Cardiac atrium fibroblast (primary cell): Measurements from ENCODE around the gene PRSS48. TPM values are rescaled to one million over a fixed set of nuclear protein-coding genes. Genes with fewer than 3 reads are reported as not detected.

Experiments used
- total RNA-seq: library from RNA; depleted of rRNA; stranded (reverse); fragments of >200 nt; gene quantifications from 2 replicates; pipeline ENCODE4 v1.2.3, GENCODE V29; 2015

The PRSS48 gene, protein sequence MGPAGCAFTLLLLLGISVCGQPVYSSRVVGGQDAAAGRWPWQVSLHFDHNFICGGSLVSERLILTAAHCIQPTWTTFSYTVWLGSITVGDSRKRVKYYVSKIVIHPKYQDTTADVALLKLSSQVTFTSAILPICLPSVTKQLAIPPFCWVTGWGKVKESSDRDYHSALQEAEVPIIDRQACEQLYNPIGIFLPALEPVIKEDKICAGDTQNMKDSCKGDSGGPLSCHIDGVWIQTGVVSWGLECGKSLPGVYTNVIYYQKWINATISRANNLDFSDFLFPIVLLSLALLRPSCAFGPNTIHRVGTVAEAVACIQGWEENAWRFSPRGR
- not detected in 2 replicates for total RNA-seq

DNA sequence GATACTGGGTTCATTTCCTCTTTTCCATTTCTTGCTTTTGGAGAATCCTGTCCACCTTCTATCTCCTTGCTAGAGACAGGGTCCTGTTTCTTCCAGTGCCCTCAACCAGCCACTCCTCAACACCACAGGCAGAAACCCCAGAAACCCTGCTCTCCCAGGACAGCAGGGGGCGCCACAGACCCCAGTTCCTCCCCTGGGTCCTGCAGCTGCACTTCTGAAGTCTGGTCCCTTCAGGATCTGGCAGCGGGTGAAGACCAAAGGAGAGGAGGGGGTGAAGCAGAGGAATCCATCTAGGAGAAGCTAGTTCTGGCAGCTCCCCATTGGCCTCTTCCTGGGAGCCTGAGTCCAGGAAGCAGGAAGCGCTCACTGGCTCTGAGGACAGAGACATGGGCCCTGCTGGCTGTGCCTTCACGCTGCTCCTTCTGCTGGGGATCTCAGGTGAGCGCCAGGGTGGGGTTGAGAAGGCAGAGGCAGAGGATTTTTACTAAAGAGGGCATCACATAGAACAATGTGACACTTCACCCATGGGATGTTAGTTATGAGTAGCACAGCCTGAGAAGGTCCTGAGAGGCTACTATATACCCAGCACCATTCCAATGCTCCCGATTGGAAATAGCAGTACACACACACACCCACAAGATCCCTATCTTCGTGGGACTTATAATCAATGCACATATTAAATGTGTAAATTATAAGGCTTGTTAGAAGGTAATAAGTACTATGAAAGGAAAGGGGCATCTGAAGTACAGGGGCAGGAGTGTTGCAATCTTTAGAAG, at the start of gene PRSS48:
Gene PRSS48, plus strand, starts transcription at position 375 of the 776 bp plus-strand sequence. Its CDS starts 12 bp downstream, at position 387.

DNA sequence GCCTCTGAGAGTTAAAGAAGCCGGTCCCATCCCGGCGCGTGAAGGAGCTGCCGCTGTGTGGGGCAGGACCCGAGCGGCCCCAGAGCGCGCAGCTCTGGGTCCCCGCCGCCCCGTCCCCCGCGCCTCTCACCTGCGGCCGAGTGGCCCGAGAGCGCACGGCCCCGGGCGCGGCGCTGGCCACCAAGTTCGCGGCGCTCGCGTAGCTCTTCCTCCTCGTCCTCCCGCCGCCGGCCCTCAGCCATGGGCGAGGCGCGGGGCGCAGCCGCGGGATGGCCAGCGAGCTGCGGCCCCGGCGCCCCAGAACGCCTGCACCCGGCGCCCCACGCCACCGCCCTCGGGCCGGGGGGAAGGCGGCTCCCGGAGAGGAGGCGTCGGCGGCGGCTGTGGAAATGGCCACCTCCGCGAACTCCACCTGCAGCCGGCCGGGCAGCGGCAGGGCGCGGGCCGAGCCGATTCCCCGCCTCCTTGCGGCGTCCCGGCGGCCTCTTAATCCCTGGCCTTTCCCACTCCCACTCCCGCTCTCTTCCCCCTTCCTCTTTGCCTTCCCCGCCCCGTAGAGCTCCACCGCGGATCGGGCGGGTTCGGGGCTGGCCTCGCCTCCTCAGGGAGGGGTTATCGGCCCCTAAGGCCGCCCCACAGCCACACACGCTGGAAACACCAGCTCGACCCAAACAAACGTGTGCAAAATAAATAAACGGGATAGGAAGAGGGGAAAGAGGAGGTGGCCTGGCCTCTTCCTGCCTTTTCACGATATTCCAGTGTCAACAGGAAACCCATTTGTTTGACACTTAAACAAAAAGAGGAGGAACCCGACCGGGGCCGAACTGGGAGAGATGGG, 48.4 kb downstream of the PRSS48 start, which contains the start of gene SH3D19:
Gene SH3D19, minus strand, starts transcription at position 495 of the 838 bp plus-strand sequence. Its CDS starts 253 bp downstream, at position 242.

Other genes starting within 250 kb of the PRSS48 start
- 2,790 and 3,613 TPM in 2 replicates for gene RPS3A, start 177.5 kb upstream of the PRSS48 start, total RNA-seq
- 103 and 145 TPM in 2 replicates for gene SH3D19, start 48.4 kb downstream of the PRSS48 start, total RNA-seq
- gene FHIP1A, start 132.0 kb downstream of the PRSS48 start, total RNA-seq = 0.16 TPM in 1 of 2 replicates, not detected in the other